GM03348 (cell line): ENCODE measurements around the gene HPSE2.

Experiments used
- DNase-seq: peaks from one replicate; pipeline ENCODE4 v3.0.0; 2012; ENCODE audit warnings: low spot score

Gene HPSE2

GRCh38 chr10:98410759-98411158 lies 824.9 kb downstream of the HPSE2 start:
- no peak for DNase-seq

GRCh38 chr10:98410135-98410743 lies 825.4 kb downstream of the HPSE2 start:
- no peak for DNase-seq

GRCh38 chr10:98408799-98409198 lies 826.9 kb downstream of the HPSE2 start:
- DNase-seq, result no peak

GRCh38 chr10:98407744-98408241 lies 827.9 kb downstream of the HPSE2 start:
- no peak for DNase-seq
